Activated naive CD8-positive, alpha-beta T cell treated with anti-CD3 and anti-CD28 coated beads, Interleukin-2, amount 10 ng/mL, durations not matched to agents 7 days and 5 days (primary cell): ENCODE measurements around the gene MESP2. TPM values are rescaled to one million over a fixed set of nuclear protein-coding genes. Genes with fewer than 3 reads are reported as not detected.
"Not testable (repeated sequence)": the region's sequence is repeated elsewhere in the genome, so short reads cannot be mapped to it uniquely, and the experiment has no call there.

Experiments
- ATAC-seq: fragments of 150-1000 bp; cut with Tn5 transposase; one replicate; pipeline ENCODE4 v1.10.0; 2021; ENCODE audit warnings: low read depth, moderate library complexity
- POLR2A ChIA-PET: fragments of 350-600 bp; sonication (Branson Sonifier 250); formaldehyde crosslinking; loops from one replicate; lab custom pipeline; 2021; ENCODE audit warnings: antibody characterized with exemption; lab: Charles Lee
- DNase-seq: peaks from one replicate; pipeline ENCODE4 v3.0.0; 2021
- H3K27ac Mint-ChIP-seq: one replicate; pipeline ENCODE4 v1.8.0; 2022; ENCODE audit warnings: mild to moderate bottlenecking, mixed read lengths
- H3K27me3 Mint-ChIP-seq: one replicate; pipeline ENCODE4 v1.8.0; 2022; ENCODE audit warnings: mild to moderate bottlenecking, moderate library complexity, mixed read lengths
- H3K36me3 Mint-ChIP-seq: one replicate; pipeline ENCODE4 v1.8.0; 2021; ENCODE audit warnings: mild to moderate bottlenecking, mixed read lengths
- H3K4me1 Mint-ChIP-seq: one replicate; pipeline ENCODE4 v1.8.0; 2021; ENCODE audit warnings: mixed read lengths
- H3K4me3 Mint-ChIP-seq: one replicate; pipeline ENCODE4 v1.8.0; 2022; ENCODE audit warnings: mild to moderate bottlenecking, moderate library complexity, mixed read lengths
- H3K9me3 Mint-ChIP-seq: one replicate; pipeline ENCODE4 v1.8.0; 2021; ENCODE audit warnings: mixed read lengths
- total RNA-seq, 2 experiments: library from RNA; stranded (reverse); gene quantifications; one replicate each; pipeline ENCODE4 v1.2.3, GENCODE V29; 2021

MESP2 gene
- total RNA-seq, 2 experiments from 2014 or later, result not detected

DNA sequence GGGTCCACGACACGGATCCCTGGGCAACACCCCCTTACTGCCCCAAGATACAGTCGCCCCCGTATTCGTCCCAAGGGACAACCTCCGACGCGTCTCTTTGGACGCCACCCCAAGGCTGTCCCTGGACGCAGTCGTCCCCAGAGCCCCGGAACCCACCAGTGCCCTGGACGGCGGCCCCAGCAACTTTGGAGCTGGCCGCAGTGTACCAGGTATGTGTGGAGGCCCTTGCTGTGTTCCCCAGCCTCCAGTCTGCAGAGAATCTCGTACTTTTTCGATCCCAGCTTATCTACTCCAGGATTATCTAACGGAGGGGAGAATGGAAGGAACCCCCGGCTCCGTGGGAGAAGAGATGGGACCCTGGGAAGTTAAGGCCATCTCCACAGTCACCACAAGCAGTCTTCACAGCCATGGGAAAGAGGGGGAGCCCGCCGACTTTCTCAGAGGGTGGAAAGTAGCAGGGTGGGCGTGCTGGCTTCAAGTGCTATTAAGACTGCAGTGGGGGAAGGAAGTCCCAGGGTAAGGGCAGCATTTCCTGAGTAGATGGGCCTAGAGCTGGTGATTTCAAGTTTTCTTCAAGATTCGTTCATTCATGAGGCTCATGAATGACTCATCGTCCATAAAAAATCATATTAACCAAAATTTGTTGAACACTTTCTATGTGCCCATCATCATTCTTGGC lies 1.1 kb downstream of the MESP2 start:
- H3K9me3 Mint-ChIP-seq, result no peaks in the 10 kb centered on the region
- H3K4me1 Mint-ChIP-seq, result peaks cover 6% of the 10 kb centered on the region
- peak overlapping the region; percentile 32 for H3K4me3 Mint-ChIP-seq
- POLR2A ChIA-PET, result no interaction called here
- H3K27ac Mint-ChIP-seq, result no peak overlapping the region
- ATAC-seq (no peak), DNase-seq (no peak)
- no peaks in the 10 kb centered on the region for H3K36me3 Mint-ChIP-seq
- peaks cover 23% of the 10 kb centered on the region for H3K27me3 Mint-ChIP-seq

DNA sequence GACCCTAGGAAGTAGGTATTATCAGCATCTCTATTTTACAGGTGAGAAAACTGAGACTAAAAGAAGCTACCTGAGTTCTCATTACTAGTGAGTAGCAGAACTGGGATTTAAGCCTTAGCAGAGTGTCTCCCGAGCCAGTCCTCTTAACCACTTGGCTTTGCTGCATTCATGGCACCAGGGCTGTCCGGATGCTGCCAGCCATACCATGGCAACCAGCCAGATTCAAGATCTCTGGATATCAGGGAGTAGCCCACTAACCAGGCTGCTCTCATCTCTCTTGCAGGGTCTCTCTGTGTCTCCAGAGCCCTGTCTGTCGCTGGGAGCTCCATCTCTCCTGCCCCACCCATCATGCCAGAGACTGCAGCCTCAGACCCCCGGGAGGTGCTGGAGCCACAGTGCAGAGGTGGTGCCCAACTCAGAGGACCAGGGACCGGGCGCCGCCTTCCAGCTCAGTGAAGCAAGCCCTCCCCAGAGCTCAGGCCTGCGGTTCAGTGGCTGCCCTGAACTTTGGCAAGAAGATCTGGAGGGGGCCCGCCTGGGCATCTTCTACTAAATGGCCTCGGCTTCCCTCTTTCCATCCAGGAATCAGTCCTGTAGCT lies 1.7 kb downstream of the MESP2 start:
- peaks cover 23% of the 10 kb centered on the region for H3K27me3 Mint-ChIP-seq
- DNase-seq (no peak), ATAC-seq (no peak)
- H3K27ac Mint-ChIP-seq, result no peak overlapping the region
- H3K4me3 Mint-ChIP-seq, result no peak overlapping the region
- peaks cover 6% of the 10 kb centered on the region for H3K4me1 Mint-ChIP-seq
- no peaks in the 10 kb centered on the region for H3K36me3 Mint-ChIP-seq
- POLR2A ChIA-PET, result no interaction called here
- no peaks in the 10 kb centered on the region for H3K9me3 Mint-ChIP-seq

DNA sequence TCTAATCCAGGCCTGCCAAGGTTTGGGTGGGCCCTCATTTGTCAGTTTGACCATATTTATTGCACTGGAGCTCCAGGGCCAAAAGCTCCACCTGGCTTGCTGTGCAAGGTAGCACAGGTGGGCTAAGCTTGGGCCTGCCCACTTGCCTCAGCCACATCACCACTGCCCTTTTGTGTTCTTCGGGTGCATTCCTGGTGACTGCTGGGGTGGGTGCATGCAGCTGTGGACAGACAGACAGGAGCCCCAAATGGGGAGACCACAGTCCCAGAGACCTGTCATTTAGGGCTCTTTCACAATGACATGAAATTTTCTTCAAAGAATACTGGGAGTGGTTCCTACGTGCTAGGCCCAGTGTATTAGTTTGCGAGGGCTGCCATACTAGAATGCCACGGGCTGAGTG lies 2.7 kb downstream of the MESP2 start:
- Mint-ChIP-seq H3K4me1 (peaks cover 6% of the 10 kb centered on the region), H3K4me3 (no peak overlapping the region), H3K27me3 (peaks cover 23% of the 10 kb centered on the region), H3K9me3 (no peaks in the 10 kb centered on the region), H3K36me3 (no peaks in the 10 kb centered on the region), H3K27ac (no peak overlapping the region)
- ATAC-seq (no peak), DNase-seq (no peak)
- POLR2A ChIA-PET, result no interaction called here

DNA sequence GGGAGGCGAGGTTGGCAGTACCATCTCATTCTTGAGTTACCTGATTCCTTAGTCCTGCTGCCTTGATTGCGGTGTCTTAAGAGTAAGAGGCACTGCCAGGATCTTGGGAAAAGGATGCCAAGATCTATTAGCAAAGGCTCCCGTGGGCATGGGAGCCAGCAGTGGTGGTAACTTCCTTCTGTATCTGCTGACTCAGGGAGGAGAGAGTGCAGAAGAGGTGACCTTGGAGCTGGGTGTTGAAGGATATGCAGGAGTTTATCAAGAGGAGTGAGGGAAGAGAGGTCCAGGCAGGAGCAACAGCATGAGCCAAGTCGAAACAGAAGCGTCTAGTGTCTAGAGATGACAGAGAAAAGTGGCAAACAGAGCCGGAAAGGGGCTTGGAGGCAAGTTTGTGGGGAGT lies 4.5 kb downstream of the MESP2 start:
- no peaks in the 10 kb centered on the region for H3K36me3 Mint-ChIP-seq
- H3K4me1 Mint-ChIP-seq, result peaks cover 6% of the 10 kb centered on the region
- H3K9me3 Mint-ChIP-seq, result no peaks in the 10 kb centered on the region
- H3K4me3 Mint-ChIP-seq, result no peak overlapping the region
- ATAC-seq (no peak), DNase-seq (no peak)
- POLR2A ChIA-PET, result no interaction called here
- H3K27me3 Mint-ChIP-seq, result peaks cover 19% of the 10 kb centered on the region
- no peak overlapping the region for H3K27ac Mint-ChIP-seq

DNA sequence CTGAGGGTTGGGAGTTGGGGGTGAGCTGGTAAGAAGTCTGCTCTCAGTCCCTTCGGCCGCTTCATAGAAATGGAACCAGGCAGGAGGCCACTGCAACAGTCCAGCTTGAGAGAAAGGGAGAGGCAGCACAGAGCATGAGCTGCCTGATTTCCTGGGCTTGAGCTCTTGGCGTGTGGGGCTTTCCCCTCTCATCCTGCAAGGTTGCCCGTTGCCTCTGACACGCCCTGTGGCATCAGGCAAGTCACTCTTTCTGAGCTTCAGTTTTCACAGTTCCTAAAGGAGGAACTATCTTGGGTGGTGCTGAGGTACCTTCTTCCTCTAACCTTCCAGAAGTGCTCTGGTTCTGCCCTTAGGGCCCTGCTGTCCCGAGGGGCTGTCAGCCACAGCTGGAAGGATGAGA lies 4.9 kb downstream of the MESP2 start:
- POLR2A ChIA-PET, result no interaction called here
- DNase-seq, result no peak

DNA sequence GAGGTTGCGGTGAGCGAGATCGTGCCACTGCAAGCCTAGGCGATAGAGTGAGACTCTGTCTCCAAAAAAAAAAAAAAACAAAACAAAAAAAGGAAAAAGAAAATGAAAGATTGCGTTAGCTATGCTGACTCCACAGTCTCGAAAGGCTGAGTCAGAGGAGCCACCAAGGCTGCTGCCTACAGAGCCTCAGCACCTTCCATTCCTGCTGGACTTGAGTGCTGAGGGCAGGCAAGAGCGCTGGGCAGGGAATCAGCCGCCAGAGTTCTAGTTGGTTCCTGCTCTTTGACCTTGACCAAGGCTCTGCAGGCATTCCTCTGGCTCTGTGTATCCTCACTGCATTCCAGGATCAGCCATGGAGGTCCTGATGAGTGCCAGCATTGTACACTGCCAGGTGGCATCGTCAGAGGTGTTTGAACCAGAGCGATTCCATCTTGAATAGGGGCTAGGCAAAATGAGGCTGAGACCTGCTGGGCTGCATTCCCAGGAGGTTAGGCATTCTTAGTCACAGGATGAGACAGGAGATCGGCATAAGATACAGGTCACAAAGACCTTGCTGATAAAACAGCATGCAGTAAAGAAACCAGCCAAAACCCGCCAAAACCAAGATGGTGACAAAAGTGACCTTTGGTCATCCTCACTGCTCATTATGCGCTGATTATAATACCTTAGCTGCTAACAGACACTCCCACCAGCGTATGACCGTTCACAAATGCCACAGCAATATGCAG lies 5.9 kb downstream of the MESP2 start:
- Mint-ChIP-seq H3K4me1 (peaks cover 6% of the 10 kb centered on the region), H3K4me3 (no peak overlapping the region), H3K27me3 (peaks cover 17% of the 10 kb centered on the region), H3K27ac (no peak overlapping the region), H3K36me3 (no peaks in the 10 kb centered on the region), H3K9me3 (no peaks in the 10 kb centered on the region)
- ATAC-seq (no peak), DNase-seq (no peak)
- POLR2A ChIA-PET, result no interaction called here

More for the DNA sequence above, 4.9 kb downstream of the MESP2 start:
- Mint-ChIP-seq H3K9me3 (no peaks in the 10 kb centered on the region), H3K27ac (no peak overlapping the region), H3K27me3 (peaks cover 18% of the 10 kb centered on the region), H3K4me1 (peaks cover 6% of the 10 kb centered on the region), H3K4me3 (no peak overlapping the region), H3K36me3 (no peaks in the 10 kb centered on the region)
- no peak for ATAC-seq

DNA sequence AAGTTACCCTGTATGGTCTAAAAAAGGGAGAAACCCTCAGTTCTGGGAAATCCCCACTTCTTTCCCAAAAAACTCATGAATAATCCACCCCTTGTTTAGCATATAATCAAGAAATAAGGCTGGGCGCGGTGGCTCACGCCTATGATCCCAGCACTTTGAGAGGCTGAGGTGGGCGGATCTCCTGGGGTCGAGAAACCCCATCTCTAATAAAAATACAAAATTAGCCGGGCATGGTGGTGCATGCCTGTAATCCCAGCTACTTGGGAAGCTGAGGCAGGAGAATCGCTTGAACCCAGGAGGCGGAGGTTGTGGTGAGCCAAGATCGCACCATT lies 6.5 kb downstream of the MESP2 start:
- H3K4me1 Mint-ChIP-seq, POLR2A ChIA-PET, DNase-seq, ATAC-seq, H3K36me3 Mint-ChIP-seq, H3K9me3 Mint-ChIP-seq, H3K27ac Mint-ChIP-seq, H3K4me3 Mint-ChIP-seq: not testable (repeated sequence)
- peaks cover 14% of the 10 kb centered on the region for H3K27me3 Mint-ChIP-seq

DNA sequence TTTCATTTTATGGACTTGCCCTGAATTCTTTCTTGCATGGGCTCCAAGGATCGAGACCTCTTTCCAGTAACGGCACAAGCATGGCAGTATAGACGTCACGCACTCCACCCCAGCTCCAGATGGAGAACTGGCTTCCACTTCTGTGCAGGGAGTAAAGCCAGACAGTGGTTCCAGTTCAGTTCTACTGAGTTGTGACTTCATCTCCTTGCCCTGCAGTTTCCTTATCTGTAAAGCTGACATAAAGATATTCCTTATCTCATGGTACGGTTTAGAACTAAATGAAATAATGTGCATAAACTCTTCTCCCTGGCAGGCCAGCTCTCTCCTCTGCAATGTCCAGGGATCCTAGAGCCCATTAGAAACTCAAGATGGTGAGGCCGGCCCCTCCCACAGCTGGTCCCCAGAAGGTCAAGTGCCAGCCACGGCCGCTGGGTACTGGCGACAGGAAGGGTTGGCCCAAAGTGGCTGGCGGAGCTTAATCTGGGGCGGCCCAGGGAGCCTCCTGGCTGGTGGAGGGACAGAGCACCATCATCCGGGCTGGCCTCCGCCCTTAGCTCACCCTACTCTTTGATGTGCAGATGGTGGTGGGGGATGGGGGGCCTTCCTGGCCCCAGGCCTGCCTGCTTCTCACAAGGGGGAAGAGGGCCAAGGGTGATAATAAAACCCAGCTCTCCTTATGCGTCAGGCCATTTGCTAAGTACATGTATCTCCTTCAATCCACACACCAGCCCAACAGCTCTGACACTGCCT lies 7.2 kb downstream of the MESP2 start:
- ATAC-seq (no peak), DNase-seq (no peak)
- POLR2A ChIA-PET, result no interaction called here
- peaks cover 7% of the 10 kb centered on the region for H3K9me3 Mint-ChIP-seq
- peaks cover 14% of the 10 kb centered on the region for H3K27me3 Mint-ChIP-seq
- no peaks in the 10 kb centered on the region for H3K36me3 Mint-ChIP-seq
- no peak overlapping the region for H3K27ac Mint-ChIP-seq
- peaks cover 6% of the 10 kb centered on the region for H3K4me1 Mint-ChIP-seq
- no peak overlapping the region for H3K4me3 Mint-ChIP-seq

DNA sequence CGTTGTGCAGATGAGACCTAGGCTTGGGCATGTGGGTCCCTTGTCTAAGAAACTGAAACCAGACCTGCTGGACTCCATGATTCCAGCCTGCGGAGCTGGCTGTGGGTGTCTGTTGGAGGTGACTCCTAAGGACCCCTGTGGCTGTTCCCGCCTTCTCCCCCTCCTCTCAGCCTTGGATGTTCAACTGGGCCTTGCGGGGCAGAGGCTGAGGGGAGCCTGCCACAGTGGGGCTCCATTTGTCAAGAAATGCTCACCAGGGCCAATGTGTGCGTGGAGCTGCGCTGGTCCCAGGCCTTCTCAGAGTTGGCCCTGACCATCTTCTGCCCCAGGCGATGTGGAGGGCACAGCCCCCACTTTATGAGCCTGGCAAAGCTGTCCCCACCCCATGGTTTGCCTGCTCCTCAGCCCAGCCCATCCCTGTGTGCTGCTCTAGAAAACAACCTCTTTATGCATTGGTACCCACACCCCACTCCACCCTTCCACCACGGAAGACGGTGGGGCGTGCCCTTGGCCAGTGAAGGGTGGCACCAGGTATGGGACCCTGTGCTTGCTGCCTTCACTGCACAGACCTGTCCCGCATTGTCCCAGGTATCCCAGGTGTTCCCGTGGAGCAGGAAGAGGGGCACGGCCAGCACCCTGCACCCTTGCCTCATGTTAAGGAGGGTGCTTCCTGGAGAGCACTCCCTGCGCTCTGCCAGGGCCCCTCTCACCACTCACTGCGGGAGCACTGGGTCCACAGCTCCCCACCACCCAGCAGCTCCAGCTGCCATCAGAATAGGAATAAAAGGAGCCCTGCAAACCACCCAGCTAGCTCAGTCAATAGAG lies 7.9 kb downstream of the MESP2 start:
- peaks cover 6% of the 10 kb centered on the region for H3K4me1 Mint-ChIP-seq
- DNase-seq, result no peak
- H3K36me3 Mint-ChIP-seq, result no peaks in the 10 kb centered on the region
- H3K9me3 Mint-ChIP-seq, result peaks cover 7% of the 10 kb centered on the region
- peaks cover 14% of the 10 kb centered on the region for H3K27me3 Mint-ChIP-seq
- no peak for ATAC-seq
- POLR2A ChIA-PET, result no interaction called here
- no peak overlapping the region for H3K27ac Mint-ChIP-seq
- H3K4me3 Mint-ChIP-seq, result no peak overlapping the region

DNA sequence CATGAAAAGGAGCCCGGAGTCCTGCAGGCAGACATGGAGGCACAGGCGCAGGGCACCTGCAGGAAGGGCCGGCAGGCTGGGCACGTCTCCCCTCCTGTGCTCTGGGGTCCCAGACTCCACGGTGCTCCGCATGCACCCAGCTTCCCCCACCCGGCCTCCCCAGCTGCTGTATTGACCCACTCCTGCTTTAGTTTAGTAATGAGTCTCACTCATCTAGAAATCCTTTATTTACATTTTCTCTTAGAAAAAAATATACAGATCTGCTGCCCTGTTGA lies 8.5 kb downstream of the MESP2 start:
- Mint-ChIP-seq H3K36me3 (no peaks in the 10 kb centered on the region), H3K27me3 (peaks cover 14% of the 10 kb centered on the region), H3K27ac (no peak overlapping the region), H3K4me3 (no peak overlapping the region), H3K9me3 (peaks cover 7% of the 10 kb centered on the region), H3K4me1 (peaks cover 6% of the 10 kb centered on the region)
- DNase-seq (no peak), ATAC-seq (no peak)
- POLR2A ChIA-PET, result no interaction called here

DNA sequence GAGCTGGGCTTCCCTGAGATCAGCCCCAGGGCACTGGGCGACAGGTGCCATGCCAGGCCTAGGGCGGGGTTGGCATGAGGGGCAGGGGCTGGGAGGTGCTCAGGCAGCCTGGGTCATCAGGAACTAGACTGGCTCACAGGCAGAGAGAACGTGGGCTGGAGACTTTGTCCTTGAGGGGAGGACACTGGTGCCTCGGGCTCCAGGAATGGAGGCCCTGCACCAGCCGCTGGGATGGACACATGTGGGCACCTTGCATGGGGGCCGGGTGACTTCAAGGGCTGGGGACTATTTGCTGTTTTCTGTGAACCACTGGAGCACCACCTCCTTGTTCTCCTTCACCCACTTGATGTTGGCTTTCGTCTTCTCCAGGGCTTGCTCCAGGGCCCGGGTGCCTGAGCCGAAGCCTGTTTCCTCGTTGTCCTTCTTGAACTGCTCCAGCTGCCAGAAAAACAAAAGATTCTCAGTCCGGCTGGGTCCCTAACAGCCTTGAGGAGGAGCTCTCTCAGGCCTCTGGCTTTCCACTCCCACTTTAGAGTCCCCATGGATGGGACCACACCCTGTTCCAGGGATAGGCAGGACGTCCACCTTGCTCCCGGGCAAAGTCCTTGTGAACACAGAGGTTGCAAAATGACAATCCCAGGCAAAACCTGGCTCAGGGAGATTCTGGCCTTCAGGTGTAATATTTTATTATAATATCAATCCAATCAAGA lies 9.1 kb downstream of the MESP2 start:
- H3K9me3 Mint-ChIP-seq, result peaks cover 7% of the 10 kb centered on the region
- H3K4me3 Mint-ChIP-seq, result no peak overlapping the region
- peaks cover 6% of the 10 kb centered on the region for H3K4me1 Mint-ChIP-seq
- no peak for DNase-seq
- no peak overlapping the region for H3K27ac Mint-ChIP-seq
- no peaks in the 10 kb centered on the region for H3K36me3 Mint-ChIP-seq
- peaks cover 14% of the 10 kb centered on the region for H3K27me3 Mint-ChIP-seq
- ATAC-seq, result no peak
- POLR2A ChIA-PET, result no interaction called here

DNA sequence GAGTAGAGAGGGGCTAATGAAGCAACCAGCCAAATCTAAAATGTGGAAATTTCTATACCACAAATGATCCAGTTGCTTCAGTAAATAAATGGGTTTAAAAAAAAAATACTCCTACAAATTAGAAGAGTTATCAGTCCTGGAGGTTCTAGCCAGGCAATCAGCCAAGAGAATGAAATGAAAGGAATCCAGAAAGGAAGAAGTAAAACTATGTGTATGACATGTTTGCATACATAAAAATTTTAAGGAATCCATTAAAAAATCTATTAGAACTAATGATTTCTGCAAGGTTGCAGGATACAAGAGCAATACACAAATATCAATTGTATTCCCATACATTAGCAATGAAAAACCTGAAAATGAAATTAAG lies 9.6 kb downstream of the MESP2 start:
- POLR2A ChIA-PET, result no interaction called here
- H3K36me3 Mint-ChIP-seq, result no peaks in the 10 kb centered on the region
- H3K27me3 Mint-ChIP-seq, result peaks cover 10% of the 10 kb centered on the region
- H3K27ac Mint-ChIP-seq, result no peak overlapping the region
- peaks cover 7% of the 10 kb centered on the region for H3K9me3 Mint-ChIP-seq
- H3K4me1 Mint-ChIP-seq, result peaks cover 3% of the 10 kb centered on the region
- H3K4me3 Mint-ChIP-seq, result no peak overlapping the region
- DNase-seq, result no peak
- ATAC-seq, result no peak

DNA sequence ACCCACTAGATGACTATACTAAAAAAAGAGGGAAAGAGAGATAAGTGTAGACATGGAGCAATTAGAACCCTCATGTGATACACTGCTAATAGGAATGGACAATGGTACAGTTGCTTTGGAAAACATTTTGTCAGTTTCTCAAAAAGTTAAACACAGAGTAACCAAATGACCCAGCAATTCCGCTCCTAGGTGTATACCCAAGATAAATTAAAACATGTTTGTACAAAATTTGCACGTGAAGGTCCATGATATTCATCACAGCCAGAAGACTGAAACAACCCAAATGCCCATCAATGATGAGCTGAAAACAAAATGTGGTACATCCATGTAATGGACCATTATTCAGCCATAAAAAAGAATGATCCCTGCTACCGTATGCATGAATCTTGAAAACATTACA lies 11.8 kb downstream of the MESP2 start:
- POLR2A ChIA-PET, result no interaction called here
- Mint-ChIP-seq H3K36me3 (no peaks in the 10 kb centered on the region), H3K4me3 (no peak overlapping the region), H3K9me3 (peaks cover 7% of the 10 kb centered on the region), H3K4me1 (no peaks in the 10 kb centered on the region), H3K27me3 (peaks cover 9% of the 10 kb centered on the region), H3K27ac (no peak overlapping the region)
- ATAC-seq, result no peak
- no peak for DNase-seq
